NT2/D1 (cell line): Measurements from ENCODE around the gene TUBA1C.

Source experiments
- SUZ12 ChIP-seq: IDR thresholded peaks from 2 replicates; pipeline ENCODE4 v1.6.1; 2011; ENCODE audit not compliant: insufficient read length, insufficient read depth; ENCODE audit errors: extremely low read depth
- YY1 ChIP-seq: IDR thresholded peaks from 2 replicates; pipeline ENCODE4 v1.6.1; 2011; ENCODE audit not compliant: insufficient read length, insufficient read depth
- ZNF274 ChIP-seq: IDR thresholded peaks from 2 replicates; pipeline ENCODE4 v1.6.1; 2011; ENCODE audit warnings: mild to moderate bottlenecking, low read depth, low read length

GRCh38 chr12:49260571-49261363, 4.1 kb upstream of the TUBA1C start:
- TF ChIP-seq ZNF274, result no peak
- no peak for TF ChIP-seq YY1
- TF ChIP-seq SUZ12, result no peak
